Colonic mucosa (tissue), 4 donors: ENCODE results near the gene PLA2G4E. TPM values are rescaled to one million over a fixed set of nuclear protein-coding genes. Genes with fewer than 3 reads are reported as not detected.

ENCODE experiments used
- DNase-seq: peaks from one replicate; pipeline ENCODE4 v3.0.0-alpha.2; 2020
- H3K27ac ChIP-seq: fragments of 200-600 bp; one replicate; pipeline ENCODE4 v1.8.0; 2021
- H3K27me3 ChIP-seq: fragments of 200-600 bp; one replicate; pipeline ENCODE4 v1.8.0; 2021
- H3K36me3 ChIP-seq: fragments of 200-600 bp; one replicate; pipeline ENCODE4 v1.8.0; 2021
- H3K4me1 ChIP-seq: fragments of 200-600 bp; one replicate; pipeline ENCODE4 v1.8.0; 2021; ENCODE audit warnings: mild to moderate bottlenecking
- H3K4me3 ChIP-seq: fragments of 200-600 bp; one replicate; pipeline ENCODE4 v1.8.0; 2021
- H3K9ac ChIP-seq, 2 donors: one replicate each; pipeline ENCODE4 v1.7.0; 2013; ENCODE audit warnings: control low read depth in 2 of 2, low read depth in 2 of 2, low read length in 2 of 2
- H3K9me3 ChIP-seq: fragments of 200-600 bp; one replicate; pipeline ENCODE4 v1.8.0; 2021
- intact Hi-C: fragments of 100-400 bp; cut with DNase I; formaldehyde crosslinking; loops from one replicate; pipeline ENCODE4 v1.14.1; 2022
- total RNA-seq, 2 donors: library from RNA; stranded (reverse); fragmentation: NEBNext Ultra II Directional in 1 of 2; extraction: Animal tissue kit (Norgen Biotek cat#: 25700) in 1 of 2; gene quantifications; one replicate each; pipeline ENCODE4 v1.2.1, GENCODE V29; 2021
- TF ChIP-seq, protein P1 (sequence below): fragments of 200-600 bp; IDR thresholded peaks from one replicate; pipeline ENCODE4 v1.8.0; 2022; ENCODE audit warnings: antibody characterized with exemption, mild to moderate bottlenecking
- donor health status: healthy.
- donor health status: DM: no; HTN: no; CAD: no.
- donor health status: DM: no; HTN: no; CAD: no.

PLA2G4E gene
- total RNA-seq, 2 donors from 2014 or later = 0.67 TPM; not detected in 1

DNA sequence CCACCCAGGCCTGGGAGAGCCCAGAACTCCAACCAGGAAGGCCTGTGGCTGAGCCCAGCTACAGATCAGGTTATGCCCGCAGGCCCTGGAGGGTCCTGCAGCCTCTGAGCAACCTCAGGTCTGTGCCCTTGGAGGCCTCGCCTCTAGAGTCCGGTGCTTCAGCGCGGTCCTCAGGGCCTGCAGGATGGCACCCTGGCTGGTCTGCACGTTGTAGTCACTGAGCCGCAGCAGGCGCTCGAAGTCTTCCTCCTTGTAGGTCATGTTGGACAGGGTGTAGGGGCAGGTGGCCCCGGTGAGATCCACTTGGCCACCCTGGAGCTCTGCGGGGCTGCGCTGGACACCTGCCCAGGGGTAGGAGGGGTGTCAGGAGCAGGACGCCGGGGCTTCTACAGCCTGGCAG, 47.8 kb upstream of the PLA2G4E start:
- no peaks in the 10 kb centered on the region for H3K4me1 ChIP-seq
- H3K27ac ChIP-seq = no peak overlapping the region
- no peak for DNase-seq
- no peaks in the 10 kb centered on the region for H3K27me3 ChIP-seq
- H3K9ac ChIP-seq = no peak overlapping the region
- TF ChIP-seq, protein P1, sequence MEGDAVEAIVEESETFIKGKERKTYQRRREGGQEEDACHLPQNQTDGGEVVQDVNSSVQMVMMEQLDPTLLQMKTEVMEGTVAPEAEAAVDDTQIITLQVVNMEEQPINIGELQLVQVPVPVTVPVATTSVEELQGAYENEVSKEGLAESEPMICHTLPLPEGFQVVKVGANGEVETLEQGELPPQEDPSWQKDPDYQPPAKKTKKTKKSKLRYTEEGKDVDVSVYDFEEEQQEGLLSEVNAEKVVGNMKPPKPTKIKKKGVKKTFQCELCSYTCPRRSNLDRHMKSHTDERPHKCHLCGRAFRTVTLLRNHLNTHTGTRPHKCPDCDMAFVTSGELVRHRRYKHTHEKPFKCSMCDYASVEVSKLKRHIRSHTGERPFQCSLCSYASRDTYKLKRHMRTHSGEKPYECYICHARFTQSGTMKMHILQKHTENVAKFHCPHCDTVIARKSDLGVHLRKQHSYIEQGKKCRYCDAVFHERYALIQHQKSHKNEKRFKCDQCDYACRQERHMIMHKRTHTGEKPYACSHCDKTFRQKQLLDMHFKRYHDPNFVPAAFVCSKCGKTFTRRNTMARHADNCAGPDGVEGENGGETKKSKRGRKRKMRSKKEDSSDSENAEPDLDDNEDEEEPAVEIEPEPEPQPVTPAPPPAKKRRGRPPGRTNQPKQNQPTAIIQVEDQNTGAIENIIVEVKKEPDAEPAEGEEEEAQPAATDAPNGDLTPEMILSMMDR = no peak
- H3K9me3 ChIP-seq = no peaks in the 10 kb centered on the region
- intact Hi-C loops = loop anchor here (5.0 kb wide), 1 partner anchor 64 kb away; no protein-coding TSS in a partner anchor
- no peaks in the 10 kb centered on the region for H3K36me3 ChIP-seq
- no peak overlapping the region for H3K4me3 ChIP-seq

DNA sequence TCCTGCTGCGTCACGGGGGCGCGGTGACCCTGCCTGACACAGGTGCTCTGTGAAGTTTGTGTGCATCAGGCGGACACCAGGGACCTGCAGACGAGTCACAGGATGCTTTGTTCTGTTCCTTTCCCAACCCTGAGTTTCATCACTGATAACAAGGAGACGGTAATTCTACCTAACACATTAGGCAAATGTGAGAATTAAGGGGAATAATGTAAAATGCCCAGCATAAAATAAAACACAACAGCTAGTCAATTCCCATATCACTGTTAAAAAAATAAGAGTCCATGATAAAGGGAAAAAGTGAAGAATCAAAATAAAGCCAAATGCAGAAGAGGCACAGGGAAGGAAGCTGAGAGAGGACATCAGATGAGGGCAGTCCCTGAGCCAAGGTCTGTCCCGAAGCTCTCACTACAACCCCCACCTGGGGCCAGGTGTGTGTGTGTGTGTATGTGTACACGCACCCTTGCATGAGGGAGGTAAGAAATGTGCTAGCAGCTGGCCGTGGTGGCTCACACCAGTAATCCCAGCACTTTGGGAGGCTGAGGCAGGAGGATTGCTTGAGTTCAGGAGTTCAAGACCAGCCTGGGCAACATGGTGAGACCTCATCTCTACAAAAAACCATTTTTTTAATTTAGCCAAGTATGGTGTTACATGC, 46.0 kb upstream of the PLA2G4E start:
- intact Hi-C loops = loop anchor here (5.0 kb wide), 1 partner anchor 65 kb away; no protein-coding TSS in a partner anchor
- Histone ChIP-seq H3K4me1 (no peaks in the 10 kb centered on the region), H3K9me3 (no peaks in the 10 kb centered on the region), H3K9ac (no peak overlapping the region), H3K27me3 (no peaks in the 10 kb centered on the region), H3K4me3 (no peak overlapping the region), H3K27ac (no peak overlapping the region), H3K36me3 (no peaks in the 10 kb centered on the region)
- no peak for DNase-seq
- TF ChIP-seq, protein P1 = no peak

DNA sequence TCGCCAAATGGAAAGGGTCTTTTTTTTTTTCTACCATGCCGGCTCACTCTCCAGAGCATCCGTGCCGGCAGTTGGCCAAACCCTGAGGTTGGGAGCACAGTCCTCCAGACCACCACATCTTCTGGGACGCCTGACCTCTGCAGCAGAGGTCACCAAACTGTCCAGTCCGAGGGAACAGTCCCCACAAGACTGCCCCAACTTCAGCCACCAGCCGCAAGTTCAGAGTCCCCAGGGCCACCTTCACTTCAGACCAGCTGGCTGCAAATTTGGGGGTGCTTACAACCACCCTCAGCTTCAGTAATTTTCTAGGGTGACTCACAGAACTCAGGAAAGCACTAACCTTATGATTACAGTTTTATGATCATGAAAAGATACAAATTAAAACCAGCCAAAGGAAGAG, 44.6 kb upstream of the PLA2G4E start:
- H3K9me3 ChIP-seq = no peaks in the 10 kb centered on the region
- H3K27ac ChIP-seq = no peak overlapping the region
- TF ChIP-seq, protein P1 = no peak
- DNase-seq = peak; percentile 15
- intact Hi-C loops = loop anchor here (5.0 kb wide), 1 partner anchor 67 kb away; no protein-coding TSS in a partner anchor
- no peaks in the 10 kb centered on the region for H3K36me3 ChIP-seq
- H3K4me3 ChIP-seq = no peak overlapping the region
- no peak overlapping the region for H3K9ac ChIP-seq
- no peaks in the 10 kb centered on the region for H3K4me1 ChIP-seq
- H3K27me3 ChIP-seq = no peaks in the 10 kb centered on the region

DNA sequence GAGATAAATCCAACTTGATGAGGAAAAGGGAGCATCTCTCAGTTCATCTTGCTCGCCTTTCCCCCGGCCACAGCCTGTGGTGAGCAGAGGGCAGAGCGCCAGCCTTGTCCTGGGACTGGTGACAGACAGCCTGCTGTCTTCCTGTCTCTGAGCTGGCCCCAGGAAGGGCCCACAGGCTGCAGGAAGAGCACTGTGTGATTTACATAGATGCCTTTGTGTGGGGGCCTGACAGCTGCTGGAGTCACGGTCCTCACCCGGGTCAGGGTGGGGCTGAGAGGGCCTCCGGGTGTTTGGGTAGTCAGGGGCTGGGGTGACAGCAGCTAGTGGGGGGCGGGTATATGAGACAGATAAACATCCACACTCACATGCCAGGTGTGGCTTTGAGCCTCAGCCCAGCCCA, 44.2 kb upstream of the PLA2G4E start:
- no peaks in the 10 kb centered on the region for H3K9me3 ChIP-seq
- H3K36me3 ChIP-seq = no peaks in the 10 kb centered on the region
- no peak overlapping the region for H3K4me3 ChIP-seq
- intact Hi-C loops = loop anchor here (5.0 kb wide), 1 partner anchor 67 kb away; no protein-coding TSS in a partner anchor
- DNase-seq = peak; percentile 18
- TF ChIP-seq, protein P1 = no peak
- no peaks in the 10 kb centered on the region for H3K4me1 ChIP-seq
- H3K27ac ChIP-seq = no peak overlapping the region
- H3K27me3 ChIP-seq = no peaks in the 10 kb centered on the region
- no peak overlapping the region for H3K9ac ChIP-seq

DNA sequence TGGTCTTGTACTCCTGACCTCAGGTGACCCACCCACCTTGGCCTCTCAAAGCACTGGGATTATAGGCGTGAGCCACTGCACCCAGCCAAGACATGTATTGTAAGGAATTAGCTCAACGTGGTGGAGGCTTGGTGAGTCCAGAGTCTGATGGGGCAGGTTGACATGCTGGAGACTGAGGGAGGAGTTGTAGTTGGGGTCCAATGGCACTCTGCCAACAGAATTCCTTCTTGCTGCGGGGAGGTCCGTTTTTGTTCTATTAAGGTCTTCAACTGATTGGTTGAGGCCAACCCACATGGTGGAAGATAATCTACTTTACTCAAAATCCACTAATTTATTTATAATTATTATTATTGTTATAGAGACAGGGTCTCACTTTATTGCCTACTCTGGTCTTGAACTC, 43.4 kb upstream of the PLA2G4E start:
- TF ChIP-seq, protein P1 = no peak
- intact Hi-C loops = no loop called here
- Histone ChIP-seq H3K4me1 (no peaks in the 10 kb centered on the region), H3K27ac (no peak overlapping the region), H3K4me3 (no peak overlapping the region), H3K9me3 (no peaks in the 10 kb centered on the region), H3K27me3 (no peaks in the 10 kb centered on the region), H3K36me3 (no peaks in the 10 kb centered on the region), H3K9ac (no peak overlapping the region)
- peak; percentile 16 for DNase-seq
